ENCODE results near the gene GALR3.

The GALR3 gene

GRCh38 chr22:37846433-37846832 lies 23.3 kb downstream of the GALR3 start:
- TF ChIP-seq, protein P1, sequence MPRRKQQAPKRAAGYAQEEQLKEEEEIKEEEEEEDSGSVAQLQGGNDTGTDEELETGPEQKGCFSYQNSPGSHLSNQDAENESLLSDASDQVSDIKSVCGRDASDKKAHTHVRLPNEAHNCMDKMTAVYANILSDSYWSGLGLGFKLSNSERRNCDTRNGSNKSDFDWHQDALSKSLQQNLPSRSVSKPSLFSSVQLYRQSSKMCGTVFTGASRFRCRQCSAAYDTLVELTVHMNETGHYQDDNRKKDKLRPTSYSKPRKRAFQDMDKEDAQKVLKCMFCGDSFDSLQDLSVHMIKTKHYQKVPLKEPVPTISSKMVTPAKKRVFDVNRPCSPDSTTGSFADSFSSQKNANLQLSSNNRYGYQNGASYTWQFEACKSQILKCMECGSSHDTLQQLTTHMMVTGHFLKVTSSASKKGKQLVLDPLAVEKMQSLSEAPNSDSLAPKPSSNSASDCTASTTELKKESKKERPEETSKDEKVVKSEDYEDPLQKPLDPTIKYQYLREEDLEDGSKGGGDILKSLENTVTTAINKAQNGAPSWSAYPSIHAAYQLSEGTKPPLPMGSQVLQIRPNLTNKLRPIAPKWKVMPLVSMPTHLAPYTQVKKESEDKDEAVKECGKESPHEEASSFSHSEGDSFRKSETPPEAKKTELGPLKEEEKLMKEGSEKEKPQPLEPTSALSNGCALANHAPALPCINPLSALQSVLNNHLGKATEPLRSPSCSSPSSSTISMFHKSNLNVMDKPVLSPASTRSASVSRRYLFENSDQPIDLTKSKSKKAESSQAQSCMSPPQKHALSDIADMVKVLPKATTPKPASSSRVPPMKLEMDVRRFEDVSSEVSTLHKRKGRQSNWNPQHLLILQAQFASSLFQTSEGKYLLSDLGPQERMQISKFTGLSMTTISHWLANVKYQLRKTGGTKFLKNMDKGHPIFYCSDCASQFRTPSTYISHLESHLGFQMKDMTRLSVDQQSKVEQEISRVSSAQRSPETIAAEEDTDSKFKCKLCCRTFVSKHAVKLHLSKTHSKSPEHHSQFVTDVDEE (CRISPR knock-in tag; IDR thresholded peaks at IDR 0.05), result no peak
- TF ChIP-seq GLIS3 (CRISPR knock-in tag; IDR thresholded peaks at IDR 0.05) (no peak), ZNF70 (CRISPR knock-in tag; IDR thresholded peaks at IDR 0.05) (no peak), ESRRG (CRISPR knock-in tag; IDR thresholded peaks at IDR 0.05) (no peak), ISL1 (CRISPR knock-in tag; IDR thresholded peaks at IDR 0.05) (no peak), CSDC2 (CRISPR knock-in tag; IDR thresholded peaks at IDR 0.05) (no peak), SNAI2 (CRISPR knock-in tag; IDR thresholded peaks at IDR 0.05) (no peak), OSR1 (CRISPR knock-in tag; IDR thresholded peaks at IDR 0.05) (no peak)
- TF ChIP-seq, protein P2, sequence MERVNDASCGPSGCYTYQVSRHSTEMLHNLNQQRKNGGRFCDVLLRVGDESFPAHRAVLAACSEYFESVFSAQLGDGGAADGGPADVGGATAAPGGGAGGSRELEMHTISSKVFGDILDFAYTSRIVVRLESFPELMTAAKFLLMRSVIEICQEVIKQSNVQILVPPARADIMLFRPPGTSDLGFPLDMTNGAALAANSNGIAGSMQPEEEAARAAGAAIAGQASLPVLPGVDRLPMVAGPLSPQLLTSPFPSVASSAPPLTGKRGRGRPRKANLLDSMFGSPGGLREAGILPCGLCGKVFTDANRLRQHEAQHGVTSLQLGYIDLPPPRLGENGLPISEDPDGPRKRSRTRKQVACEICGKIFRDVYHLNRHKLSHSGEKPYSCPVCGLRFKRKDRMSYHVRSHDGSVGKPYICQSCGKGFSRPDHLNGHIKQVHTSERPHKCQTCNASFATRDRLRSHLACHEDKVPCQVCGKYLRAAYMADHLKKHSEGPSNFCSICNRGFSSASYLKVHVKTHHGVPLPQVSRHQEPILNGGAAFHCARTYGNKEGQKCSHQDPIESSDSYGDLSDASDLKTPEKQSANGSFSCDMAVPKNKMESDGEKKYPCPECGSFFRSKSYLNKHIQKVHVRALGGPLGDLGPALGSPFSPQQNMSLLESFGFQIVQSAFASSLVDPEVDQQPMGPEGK (CRISPR knock-in tag; IDR thresholded peaks at IDR 0.05; ENCODE audit: borderline replicate concordance), result no peak
- TF ChIP-seq, protein P3, sequence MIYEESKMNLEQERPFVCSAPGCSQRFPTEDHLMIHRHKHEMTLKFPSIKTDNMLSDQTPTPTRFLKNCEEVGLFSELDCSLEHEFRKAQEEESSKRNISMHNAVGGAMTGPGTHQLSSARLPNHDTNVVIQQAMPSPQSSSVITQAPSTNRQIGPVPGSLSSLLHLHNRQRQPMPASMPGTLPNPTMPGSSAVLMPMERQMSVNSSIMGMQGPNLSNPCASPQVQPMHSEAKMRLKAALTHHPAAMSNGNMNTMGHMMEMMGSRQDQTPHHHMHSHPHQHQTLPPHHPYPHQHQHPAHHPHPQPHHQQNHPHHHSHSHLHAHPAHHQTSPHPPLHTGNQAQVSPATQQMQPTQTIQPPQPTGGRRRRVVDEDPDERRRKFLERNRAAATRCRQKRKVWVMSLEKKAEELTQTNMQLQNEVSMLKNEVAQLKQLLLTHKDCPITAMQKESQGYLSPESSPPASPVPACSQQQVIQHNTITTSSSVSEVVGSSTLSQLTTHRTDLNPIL (CRISPR knock-in tag; IDR thresholded peaks at IDR 0.05; ENCODE audit: low read depth), result no peak
- no peak for ATAC-seq

DNA sequence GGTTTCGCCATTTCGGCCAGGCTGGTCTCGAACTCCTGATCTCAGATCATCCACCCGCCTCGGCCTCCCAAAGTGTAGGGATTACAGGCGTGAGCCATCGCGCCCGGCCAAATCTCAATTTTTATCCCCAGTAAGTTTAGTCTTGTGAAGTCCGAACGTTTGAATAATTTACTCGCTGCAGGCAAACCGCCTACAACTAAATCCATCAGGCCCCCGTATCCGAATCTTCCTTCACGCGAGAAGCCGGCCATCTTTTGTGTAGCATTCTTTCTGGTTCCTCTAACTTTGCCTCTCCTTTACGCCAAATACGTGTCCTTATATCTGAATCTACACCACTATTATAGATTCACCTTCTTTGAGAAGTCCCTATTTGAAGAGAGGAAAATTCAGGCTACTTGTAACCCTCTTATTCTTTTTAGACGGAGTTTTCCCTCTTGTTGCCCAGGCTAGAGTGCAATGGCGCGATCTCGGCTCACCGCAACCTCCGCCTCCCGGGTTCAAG lies 25.5 kb downstream of the GALR3 start:
- ATAC-seq, result no peak
- TF ChIP-seq, protein P1 (CRISPR knock-in tag; IDR thresholded peaks at IDR 0.05), result 0 out of 2 replicates have a peak, but pooled peaks have one; percentile 25
- TF ChIP-seq ZNF565 (CRISPR knock-in tag; conservative IDR thresholded peaks at IDR 0.05; ENCODE audit: low read depth) (no peak), ISL1 (CRISPR knock-in tag; IDR thresholded peaks at IDR 0.05) (no peak)

DNA sequence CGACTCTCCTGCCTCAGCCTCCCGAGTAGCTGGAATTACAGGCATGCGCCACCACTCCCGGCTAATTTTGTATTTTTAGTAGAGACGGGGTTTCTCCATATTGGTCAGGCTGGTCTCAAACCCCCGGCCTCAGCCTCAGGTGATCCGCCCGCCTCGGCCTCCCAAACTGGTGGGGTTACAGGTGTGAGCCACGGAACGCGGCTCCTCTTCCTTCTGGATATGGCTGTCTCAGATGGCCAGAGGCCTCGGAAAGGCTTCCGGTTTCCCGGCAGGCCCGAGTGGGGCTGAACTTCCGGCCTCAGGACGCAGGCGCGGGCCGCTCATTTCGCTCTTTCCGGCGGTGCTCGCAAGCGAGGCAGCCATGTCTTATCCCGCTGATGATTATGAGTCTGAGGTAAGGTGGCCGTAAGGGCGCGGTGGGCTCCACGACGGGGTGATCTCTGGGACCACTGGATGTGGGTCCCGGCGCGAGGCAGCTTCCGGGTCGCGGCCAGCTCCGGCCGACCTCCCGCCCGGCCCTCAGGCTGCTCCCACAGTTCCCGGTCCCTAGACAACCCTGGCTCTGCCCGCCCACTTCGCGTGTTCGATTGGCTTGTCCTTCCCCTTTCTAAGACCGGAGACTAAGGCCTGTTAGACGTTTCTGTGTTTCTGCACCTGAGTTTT lies 26.0 kb downstream of the GALR3 start, which contains the start of gene EIF3L:
EIF3L (plus strand) TSS at position 331 of the 663 bp plus-strand sequence; CDS start at position 362, 31 bp downstream.
- ATAC-seq, result peak; percentile 93

More for the DNA sequence above, 26.0 kb downstream of the GALR3 start, which contains the start of gene EIF3L:
- TF ChIP-seq ZNF70 (CRISPR knock-in tag; IDR thresholded peaks at IDR 0.05) (no peak), TCF4 (CRISPR knock-in tag; IDR thresholded peaks at IDR 0.05; ENCODE audit: borderline replicate concordance) (no peak), SNAI2 (CRISPR knock-in tag; IDR thresholded peaks at IDR 0.05) (no peak), CSDC2 (CRISPR knock-in tag; IDR thresholded peaks at IDR 0.05) (no peak), ZFP3 (CRISPR knock-in tag; IDR thresholded peaks at IDR 0.05) (no peak), GLIS3 (CRISPR knock-in tag; IDR thresholded peaks at IDR 0.05) (no peak), TOX (CRISPR knock-in tag; IDR thresholded peaks at IDR 0.05; ENCODE audit: borderline replicate concordance) (no peak), ZC3H10 (CRISPR knock-in tag; IDR thresholded peaks at IDR 0.05) (no peak), RARB (CRISPR knock-in tag; IDR thresholded peaks at IDR 0.05) (no peak), BACH2 (CRISPR knock-in tag; IDR thresholded peaks at IDR 0.05; ENCODE audit: borderline replicate concordance) (no peak), PPARA (CRISPR knock-in tag; IDR thresholded peaks at IDR 0.05; ENCODE audit: borderline replicate concordance) (no peak), ESRRG (CRISPR knock-in tag; IDR thresholded peaks at IDR 0.05) (no peak), ZNF565 (CRISPR knock-in tag; conservative IDR thresholded peaks at IDR 0.05; ENCODE audit: low read depth) (no peak), ZNF8 (CRISPR knock-in tag; IDR thresholded peaks at IDR 0.05) (no peak)
- TF ChIP-seq, protein P3 (CRISPR knock-in tag; IDR thresholded peaks at IDR 0.05; ENCODE audit: low read depth), result no peak
- TF ChIP-seq, protein P2 (CRISPR knock-in tag; IDR thresholded peaks at IDR 0.05; ENCODE audit: borderline replicate concordance), result no peak
- TF ChIP-seq, protein P1 (CRISPR knock-in tag; IDR thresholded peaks at IDR 0.05), result no peak
